C1 segment of cervical spinal cord (tissue), 14 donors: ENCODE results near the gene PIGBOS1.
"Not testable (repeated sequence)": the region's sequence is repeated elsewhere in the genome, so short reads cannot be mapped to it uniquely, and the experiment has no call there.

Source experiments
- DNase-seq, 14 donors: peaks; one replicate each; lab custom pipeline; 2025; lab: John Stamatoyannopoulos, UW

Gene PIGBOS1, protein sequence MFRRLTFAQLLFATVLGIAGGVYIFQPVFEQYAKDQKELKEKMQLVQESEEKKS

DNA sequence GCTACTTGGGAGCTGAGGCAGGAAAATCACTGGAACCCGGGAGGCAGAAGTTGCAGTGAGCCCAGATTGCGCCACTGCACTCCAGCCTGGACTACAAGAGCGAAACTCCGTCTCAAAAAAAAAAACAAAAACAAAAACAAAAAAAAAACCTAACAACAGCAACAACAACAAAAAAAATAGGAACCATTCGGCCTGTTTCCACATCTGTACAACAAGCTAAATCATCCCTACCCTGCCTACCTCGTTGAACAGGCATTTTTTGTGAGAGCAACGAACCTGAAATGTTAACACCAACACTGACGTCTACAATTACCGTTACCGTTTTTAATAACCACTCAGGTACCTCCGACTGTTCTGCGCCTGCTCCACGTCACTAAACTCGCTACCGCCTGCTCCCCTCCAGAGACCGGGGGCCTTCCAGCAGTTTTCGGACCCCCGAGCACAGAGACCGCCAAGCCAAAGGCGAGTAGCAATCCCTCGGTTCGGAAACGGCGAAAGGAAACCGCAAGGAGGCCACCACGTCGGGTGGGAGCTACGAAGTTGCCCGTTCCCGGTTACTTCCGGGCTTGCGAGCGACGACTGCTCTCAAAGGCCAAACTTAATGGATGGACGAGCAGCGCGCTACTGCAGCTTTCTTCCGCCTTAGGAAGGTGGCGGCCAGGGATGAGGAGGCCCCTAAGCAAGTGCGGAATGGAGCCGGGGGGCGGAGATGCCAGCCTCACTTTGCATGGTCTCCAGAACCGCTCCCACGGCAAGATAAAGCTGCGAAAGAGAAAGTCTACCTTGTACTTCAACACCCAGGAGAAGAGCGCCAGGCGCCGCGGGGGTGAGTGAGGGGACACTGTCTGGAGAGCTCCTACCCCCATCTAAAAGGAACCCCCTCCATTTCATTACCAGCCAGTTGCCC lies at the start of gene PIGBOS1, which contains the start of gene PIGB:
Gene PIGBOS1, minus strand, starts transcription at position 536 of the 907 bp plus-strand sequence. CDS start 1,331 bp downstream, outside the sequence.
Gene PIGB, plus strand, starts transcription at position 635 of the 907 bp plus-strand sequence. Its CDS starts 29 bp downstream, at position 664.
- peak in 13 of 14 donors; percentile 28 to 86 (median 74) for DNase-seq

DNA sequence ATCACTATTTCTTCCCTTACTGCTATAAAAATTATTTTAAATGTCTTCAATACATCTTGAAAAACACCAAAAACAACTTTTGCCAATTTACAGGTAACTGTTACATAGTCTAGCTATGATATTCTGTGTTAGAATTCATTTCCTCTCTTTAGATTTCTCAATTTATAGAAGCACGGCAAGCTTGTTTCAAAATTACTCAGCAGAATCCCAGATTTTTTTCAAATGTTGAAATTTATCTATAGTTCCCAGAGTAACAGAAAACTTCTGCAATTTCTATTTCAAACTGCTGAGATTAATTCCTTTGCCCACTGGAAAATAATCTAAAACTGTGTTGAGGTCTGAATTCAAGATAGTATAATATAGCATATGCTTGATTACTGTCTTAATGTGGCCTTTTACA lies 48.1 kb upstream of the PIGBOS1 start:
- DNase-seq = no peak

DNA sequence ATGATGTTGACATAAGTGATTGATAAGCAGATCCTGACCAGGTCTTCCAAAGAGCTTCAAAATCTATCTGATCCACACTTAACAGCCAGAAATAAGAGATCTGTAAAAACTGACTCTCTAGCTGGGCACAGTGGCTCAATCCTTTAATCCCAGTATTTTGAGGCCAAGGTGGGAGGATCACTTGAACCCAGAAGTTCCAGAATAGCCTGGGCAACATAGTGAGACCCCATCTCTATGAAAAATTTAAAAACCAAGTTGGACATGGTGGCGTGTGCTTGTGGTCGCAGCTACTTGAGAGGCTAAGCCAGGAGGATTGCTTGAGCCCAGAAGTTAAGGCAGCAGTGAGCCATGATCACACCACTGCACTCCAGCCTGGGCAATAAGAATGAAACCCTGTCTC lies 43.7 kb upstream of the PIGBOS1 start:
- no peak for DNase-seq

DNA sequence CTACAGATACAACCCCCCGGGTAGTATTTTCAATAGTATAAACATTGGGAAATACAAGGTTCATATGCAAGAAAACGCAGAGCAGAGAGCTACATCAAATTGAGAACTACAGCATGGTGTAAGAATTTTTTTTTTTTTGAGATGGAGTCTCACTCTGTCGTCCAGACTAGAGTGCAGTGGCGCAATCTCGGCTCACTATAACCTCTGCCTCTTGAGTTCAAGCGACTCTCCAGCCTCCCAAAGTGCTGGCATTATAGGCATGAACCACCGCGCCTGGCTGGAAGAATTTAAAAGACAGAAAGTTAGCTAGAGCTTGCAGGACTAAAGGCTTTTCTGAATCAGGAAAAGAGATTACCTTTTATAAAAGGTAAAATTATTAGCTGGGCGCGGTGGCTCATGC lies 42.1 kb upstream of the PIGBOS1 start:
- DNase-seq = no peak

DNA sequence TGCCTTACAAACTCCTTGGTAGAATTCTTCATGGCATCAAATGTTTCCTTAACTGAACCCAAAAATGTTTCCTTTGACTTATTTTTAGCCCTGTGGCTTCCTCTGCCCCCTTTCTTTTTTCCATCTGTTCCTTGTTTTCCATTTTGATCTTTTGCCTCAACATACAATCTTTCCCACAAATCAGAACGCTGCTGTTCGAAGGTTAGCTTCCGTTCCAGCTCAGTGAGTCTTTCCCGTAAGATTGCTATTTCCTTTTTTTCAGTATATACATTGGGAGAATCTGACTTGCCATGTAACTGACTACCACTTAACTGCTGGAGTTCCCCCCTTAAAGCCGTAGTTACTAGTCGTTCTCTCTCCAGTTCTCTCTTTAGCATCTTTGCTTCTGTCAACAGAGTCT lies 41.3 kb upstream of the PIGBOS1 start:
- no peak for DNase-seq

DNA sequence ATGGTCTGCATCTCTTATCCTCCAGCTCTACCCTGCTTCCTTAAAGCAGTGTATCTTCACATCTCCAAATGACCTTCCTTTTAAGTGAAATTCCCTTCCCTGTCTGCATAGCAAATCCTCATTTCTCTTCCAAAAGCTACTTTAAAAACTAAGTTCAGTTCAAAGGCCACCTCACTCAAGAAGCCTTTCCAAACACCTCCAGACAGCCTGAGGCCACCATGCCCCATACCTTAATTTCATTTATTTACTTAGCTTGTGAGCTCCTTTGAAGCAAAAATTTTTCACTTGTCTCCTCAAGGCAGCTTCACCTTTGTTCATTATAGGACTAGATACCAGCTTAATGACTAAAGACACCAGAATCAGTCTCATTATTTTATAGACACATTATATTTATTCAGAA lies 39.5 kb upstream of the PIGBOS1 start:
- no peak for DNase-seq

DNA sequence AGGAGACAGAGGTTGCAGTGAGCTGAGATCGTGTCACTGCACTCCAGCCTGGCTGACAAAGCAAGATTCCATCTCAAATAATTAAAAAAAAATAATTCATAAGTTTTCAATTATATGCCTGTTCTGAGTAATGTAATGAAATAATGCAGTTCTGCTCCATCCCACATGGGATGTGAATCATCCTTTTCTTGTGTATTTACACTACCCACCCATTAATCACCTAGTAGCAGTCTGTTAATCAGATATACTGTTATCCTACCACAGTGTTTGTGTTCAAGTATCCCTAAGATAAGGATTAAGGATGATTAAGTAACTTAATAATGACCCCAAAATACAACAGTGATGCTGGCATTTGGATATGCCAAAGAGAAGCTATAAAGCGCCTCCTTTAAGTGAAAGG lies 38.9 kb upstream of the PIGBOS1 start:
- DNase-seq = no peak

DNA sequence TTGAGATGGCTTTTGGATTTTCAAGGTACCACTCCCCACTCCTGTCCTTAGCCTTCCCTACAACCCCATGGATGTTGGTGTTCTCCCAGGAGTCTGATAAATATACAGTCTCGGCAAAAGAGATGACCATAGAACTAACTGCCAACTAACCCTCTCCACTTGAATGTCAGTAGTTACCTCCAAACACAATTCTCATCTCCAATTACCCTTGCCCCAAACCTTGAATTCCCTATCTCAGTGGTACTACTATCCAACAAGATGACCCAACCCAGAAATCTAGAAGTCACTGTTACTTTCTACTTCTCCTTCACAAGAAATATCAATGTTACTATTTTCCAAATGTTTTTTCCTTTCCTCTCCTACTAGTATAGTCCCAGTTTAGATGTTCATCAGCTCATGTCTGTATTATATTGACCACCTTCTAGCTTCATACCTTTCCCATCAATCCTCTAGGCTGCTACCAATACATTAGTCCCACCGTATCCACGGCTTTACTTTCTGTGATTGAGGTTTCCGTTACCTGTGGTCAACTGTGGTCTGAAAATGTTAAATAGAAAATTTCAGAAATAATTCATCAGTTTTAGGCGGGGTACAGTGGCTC lies 38.2 kb upstream of the PIGBOS1 start:
- no peak for DNase-seq

DNA sequence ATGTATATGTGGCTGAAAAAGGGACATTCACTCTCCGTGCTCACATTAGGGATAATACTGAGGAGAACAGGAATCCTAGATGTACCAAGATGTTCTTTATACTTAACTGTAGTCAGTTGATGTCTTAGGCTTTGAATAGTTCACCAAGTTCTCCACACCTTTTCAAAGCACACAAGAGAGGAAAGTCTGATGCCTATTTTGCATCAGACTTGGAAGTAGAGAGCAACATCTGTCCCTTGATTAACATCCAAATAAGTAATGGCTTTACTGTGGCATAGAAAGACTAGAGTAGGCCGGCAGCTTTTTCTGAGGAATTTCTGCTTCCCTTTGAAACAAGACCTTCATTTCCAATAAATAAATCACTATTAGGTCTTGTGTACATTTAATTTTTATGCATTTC lies 34.1 kb upstream of the PIGBOS1 start:
- DNase-seq = no peak

DNA sequence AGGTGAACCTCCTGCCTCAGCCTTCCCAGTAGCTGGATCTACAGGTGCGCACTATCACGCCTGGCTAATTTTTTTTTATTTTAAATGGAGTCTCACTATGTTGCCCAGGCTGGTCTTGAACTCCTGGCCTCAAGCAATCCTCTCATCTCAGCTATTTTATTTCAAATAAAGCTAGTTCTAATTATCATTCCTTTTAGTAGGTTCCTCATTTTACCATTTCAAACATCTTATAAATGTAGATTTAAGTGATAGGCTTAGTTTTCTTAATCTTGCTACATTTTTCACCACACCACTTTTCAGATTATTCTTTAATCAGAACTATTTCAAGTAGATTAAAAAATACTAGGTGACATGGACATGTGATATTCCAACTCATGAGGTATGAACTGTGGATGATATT lies 30.4 kb upstream of the PIGBOS1 start:
- DNase-seq = no peak

DNA sequence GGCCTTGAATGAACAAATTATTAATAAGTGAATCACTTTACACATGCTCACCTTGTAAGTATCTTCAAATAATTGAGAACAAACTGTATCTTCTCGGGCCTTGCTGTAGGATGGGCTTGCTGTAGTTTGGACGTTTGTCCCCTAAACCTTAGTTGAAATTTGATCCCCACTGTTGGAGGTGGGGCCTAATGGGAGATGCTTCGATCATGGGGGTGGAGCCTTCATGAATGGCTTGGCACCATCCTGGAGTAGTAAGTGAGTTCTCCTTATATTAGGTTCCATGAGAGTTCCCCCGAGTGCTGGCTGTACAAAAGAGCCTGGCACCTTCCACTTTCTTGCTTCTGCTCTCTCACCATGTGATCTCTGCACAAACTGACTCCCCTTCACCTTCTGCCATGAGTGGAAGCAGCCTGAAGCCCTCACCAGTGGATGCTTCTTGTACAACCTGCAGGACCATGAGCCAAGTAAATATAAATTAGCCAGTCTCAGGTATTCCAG lies 29.4 kb upstream of the PIGBOS1 start:
- DNase-seq = no peak

DNA sequence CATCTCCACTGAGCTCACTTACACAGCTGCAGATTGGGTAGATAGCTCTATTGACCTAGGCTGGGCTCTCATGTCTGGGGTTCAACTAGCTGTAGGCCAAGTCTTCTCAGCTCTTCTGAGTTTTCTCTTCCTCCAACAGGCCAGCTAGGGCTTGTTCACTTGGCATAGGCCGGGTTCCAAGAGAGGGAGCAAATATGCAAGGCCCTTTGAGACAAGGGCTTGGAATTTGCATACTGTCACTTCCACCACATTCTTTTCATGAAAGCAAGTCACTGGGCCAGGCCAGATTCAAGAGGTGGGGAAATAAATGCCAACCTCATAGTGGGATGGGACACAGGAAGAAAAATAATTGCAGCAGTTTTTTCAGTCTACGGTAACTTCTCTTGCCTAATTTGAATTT lies 25.3 kb upstream of the PIGBOS1 start:
- DNase-seq = no peak

DNA sequence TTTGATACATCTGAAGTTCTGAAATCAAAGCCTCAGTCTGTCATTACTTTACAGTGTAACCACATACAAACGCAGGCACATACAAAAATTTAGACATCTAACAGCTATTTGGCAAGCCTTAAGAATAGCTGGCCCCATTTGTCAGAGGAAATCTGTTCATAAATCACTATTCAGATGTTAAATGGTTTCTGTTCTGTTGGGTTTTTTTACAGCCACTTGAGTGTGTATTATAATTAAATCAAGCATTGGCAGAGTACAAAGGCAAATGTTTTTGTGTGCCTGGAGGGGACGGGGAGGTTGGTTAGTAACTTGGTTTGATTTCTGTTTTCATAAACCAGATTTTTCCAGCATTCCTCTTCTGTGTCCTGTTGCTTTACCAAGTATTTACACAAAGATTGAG lies 24.2 kb upstream of the PIGBOS1 start:
- DNase-seq = no peak

DNA sequence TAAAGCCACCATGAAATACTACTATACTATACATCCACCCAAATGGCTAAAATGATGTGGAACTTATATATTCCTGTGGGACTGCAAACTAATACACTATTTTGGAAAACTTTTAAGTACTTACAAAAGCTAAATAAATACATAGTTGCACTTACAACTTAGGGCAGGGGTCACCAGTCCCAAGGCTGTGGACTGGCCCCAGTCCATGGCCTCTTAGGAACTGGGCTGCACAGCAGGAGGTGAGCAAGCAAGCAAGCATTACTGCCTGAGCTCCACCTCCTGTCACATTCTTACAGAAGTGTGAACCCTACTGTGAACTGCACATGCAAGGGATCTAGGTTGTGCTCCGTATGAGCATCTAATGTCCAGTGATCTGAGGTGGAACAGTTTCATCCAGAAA lies 18.2 kb upstream of the PIGBOS1 start:
- no peak for DNase-seq

DNA sequence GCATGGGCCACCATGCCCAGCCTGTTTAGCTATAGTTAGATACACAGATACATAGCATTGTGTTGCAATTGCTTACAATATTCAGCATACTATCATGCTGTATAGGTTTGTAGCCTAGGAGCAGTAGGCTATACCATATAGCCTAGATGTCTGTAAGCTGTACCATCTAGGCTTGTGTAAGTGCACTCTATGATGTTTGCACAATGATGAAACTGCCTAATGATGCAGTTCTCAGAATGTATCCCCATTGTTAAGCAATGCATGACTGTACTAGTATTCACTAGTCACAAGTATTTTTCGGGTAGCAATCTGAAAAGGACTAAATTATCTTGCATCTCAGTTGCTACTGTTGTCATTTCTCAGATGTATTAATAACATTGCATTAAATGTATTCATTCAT lies 16.1 kb upstream of the PIGBOS1 start:
- DNase-seq = no peak

DNA sequence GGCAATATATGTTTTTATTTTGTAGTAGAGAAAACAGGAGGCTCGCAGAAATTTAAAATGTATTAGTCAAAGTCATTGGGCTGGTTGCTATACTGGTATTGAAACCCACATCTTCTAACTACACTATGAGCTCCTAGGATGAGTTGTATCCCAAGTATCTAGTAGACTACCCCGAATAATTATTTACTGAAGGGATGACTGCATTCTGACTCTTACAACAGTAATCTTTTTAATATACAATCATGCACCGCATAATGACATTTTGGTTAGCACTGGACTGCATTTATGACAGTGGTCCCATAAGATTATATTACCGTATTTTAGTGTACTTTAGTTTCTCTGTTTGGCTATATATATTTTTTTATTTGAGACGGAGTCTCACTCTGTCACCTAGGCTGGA lies 15.4 kb upstream of the PIGBOS1 start:
- DNase-seq = no peak

DNA sequence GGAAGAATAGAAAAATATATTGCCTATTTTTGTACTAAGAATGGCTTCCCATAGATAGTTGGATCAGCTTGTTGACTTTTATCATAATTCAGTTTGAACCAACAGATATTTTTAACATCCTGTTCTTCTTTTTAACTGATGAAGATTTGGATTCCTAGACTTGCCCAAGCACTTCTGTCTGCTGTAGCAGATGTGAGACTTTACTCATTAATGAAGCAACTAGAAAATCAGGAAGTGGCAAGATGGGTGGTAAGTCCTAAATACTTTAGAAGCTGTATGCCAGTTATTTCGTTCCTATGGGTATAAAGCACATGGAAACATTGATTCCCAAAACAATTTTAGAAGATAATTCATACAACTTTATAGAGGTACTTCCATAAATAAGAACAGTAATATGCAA lies 8.5 kb upstream of the PIGBOS1 start:
- DNase-seq = no peak

DNA sequence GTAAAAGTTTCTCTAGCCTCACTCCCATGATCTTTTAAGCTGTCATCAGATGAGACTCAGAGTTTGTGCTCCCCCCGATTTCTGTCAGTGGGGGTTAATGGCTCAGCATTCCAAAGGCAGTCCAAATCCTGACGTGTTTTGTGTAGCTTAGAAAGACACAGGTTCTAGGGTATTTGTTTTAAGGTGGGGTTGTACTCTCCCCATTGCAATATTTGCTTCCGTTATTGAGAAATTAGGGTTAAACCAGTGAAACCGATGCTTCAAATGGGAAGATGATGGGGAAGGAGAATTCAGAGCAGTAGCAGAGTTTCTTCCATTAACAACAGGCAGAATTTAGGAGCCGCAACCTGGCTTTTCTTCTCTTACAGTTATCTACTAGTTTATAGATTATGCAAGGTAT lies 3.5 kb upstream of the PIGBOS1 start:
- no peak for DNase-seq

DNA sequence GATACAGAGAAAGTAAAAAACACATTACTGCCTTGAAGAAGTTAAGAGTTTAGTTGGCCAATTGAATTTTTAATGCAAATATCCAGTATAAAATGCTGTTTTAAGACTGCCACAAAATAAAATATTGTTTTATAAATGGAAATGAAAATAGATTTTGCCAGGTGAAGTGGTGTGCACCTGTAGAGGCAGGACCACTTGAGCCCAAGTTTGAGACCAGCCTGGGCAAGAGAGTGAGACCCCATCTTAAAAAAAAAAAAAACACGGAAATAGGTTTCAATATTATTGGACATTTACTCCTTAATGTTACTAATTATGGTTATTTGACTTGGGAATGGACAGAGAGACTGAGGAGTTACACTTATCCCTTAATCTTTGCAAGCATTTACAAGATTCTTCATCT lies 2.0 kb upstream of the PIGBOS1 start:
- DNase-seq = no peak

DNA sequence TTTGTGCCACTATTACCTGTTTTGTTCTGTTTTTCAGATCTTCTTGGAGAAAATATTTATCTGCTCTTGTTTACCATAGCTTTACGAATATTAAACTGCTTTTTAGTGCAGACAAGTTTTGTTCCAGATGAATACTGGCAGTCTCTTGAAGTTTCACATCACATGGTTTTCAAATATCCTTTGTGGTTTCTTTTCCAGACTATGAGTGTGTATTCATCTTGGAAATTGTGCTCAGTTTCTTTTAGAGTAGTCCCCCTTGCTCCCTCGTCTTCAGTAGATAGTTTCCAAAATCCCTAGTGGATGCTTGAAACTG lies 1.3 kb upstream of the PIGBOS1 start:
- no peak for DNase-seq

DNA sequence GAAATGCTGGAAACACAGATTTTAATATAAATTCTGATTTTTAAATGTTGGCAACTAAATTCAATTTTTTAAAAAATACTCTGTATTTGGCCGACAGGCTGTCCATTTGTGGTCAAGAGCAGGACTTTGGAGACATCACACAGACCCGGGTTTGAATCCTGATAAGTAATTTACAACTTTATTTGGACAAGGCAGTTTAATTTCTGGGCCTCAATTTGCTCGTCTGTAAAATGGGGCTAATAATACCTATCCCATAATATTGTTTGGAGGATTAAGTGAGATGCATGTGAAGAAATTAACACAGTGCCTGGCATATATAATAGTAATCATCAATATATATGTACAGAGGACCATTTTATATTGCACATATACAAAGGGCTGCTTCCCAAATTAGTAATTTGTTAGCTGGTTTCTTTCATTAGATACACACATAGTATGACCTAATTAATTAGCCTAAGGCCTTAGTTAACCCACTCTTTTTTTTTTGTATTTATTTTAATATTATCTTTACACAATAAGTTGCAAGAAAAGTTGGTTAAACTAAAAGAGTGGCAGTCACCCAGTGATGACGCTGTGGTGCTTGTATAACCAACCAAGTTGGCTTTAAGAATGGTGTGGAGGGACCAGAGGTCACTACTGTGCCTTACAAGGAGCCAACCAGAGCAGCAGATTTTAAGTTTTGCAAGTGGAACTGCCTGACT lies 764 bp upstream of the PIGBOS1 start:
- no peak for DNase-seq

DNA sequence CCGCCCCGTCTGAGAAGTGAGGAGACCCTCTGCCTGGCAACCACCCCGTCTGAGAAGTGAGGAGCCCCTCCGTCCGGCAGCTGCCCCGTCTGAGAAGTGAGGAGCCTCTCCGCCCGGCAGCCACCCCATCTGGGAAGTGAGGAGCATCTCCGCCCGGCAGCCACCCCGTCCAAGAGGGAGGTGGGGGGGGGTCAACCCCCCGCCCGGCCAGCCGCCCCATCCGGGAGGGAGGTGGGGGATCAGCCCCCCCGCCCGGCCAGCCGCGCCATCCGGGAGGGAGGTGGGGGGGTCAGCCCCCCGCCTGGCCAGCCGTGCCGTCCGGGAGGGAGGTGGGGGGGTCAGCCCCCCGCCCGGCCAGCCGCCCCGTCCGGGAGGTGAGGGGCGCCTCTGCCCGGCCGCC lies 16.1 kb downstream of the PIGBOS1 start:
- not testable (repeated sequence) for DNase-seq
